Measurements from ENCODE around the gene PSMB8. TPM values are rescaled to one million over a fixed set of nuclear protein-coding genes. Genes with fewer than 3 reads are reported as not detected.

The PSMB8 gene
- total and polyA plus RNA-seq, 2 of the 8 experiments (the other 6 are each of a cell fraction or from before 2014, with no cell fraction given), result 18.4 to 43.0 TPM

DNA sequence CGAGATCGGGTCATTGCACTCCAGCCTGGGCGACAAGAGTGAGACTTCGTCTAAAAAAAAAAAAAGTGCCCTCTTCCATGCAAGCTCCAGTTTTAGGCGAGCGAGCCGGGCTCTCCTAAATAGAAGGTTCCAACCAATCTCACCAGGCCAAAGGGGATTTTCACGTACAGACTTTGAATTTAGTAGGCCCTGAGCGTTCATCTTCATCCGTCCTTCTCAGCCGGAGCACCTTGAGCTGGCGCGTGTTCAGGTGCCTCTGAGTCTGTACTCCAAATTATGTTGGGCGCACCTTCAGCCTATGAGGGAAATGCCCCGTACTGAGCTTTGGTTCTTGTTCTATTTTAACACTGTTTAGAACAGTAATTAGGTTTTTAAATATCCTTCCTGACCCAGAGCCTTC, 4.5 kb downstream of the PSMB8 start:
- Histone ChIP-seq H3K27me3 (replicated peaks in 1 of 4; ENCODE audit: control insufficient read depth in 3 of 4, extremely low read depth in 1 of 4, insufficient read depth in 3 of 4, low read length in 3 of 4) (peaks cover 0 to 11% (median 10%) of the 10 kb centered on the region in 4 experiments; a peak in 4 of 7 replicates), H3K56ac (replicated peaks; ENCODE audit: insufficient read length, low read depth, low read length) (no peak overlapping the region), H3K4me2 (ENCODE audit: insufficient read depth in 1 of 2, low read depth in 2 of 2, low read length in 2 of 2) (no peak overlapping the region), H2AFZ (ENCODE audit: low read length) (no peak overlapping the region), H3K9ac (replicated peaks in 1 of 4; ENCODE audit: extremely low read depth in 1 of 4, low read depth in 3 of 4, low read length in 3 of 4) (no peak overlapping the region), H2BK5ac (ENCODE audit: low read depth, low read length) (no peak overlapping the region), H3K4me1 (replicated peaks in 1 of 4; ENCODE audit: control insufficient read depth in 3 of 4, insufficient read depth in 4 of 4, low read length in 3 of 4) (peaks cover 0 to 7% (median 4%) of the 10 kb centered on the region in 4 experiments; a peak in 5 of 7 replicates), H3K4me3 (ENCODE audit: extremely low read depth in 1 of 4, insufficient read depth in 2 of 4, low read depth in 3 of 4, low read length in 4 of 4) (no peak overlapping the region), H3K9me3 (ENCODE audit: insufficient read depth in 2 of 2, low read depth in 1 of 2, low read length in 1 of 2) (no peaks in the 10 kb centered on the region), H4K91ac (replicated peaks; ENCODE audit: insufficient read length, low read length) (no peak overlapping the region), H2AK5ac (ENCODE audit: low read depth, low read length) (no peak overlapping the region), H3K79me2 (ENCODE audit: control insufficient read depth in 1 of 2, insufficient read depth in 2 of 2, low read length in 2 of 2) (no peaks in the 10 kb centered on the region), H3K27ac (ENCODE audit: low read depth, low read length) (no peak overlapping the region), H3K36me3 (ENCODE audit: control insufficient read depth in 2 of 4, insufficient read depth in 4 of 4, low read length in 3 of 4) (no peaks in the 10 kb centered on the region; a peak in 2 of 8 replicates), H4K5ac (ENCODE audit: insufficient read length, low read depth, low read length) (no peak overlapping the region), H3K23me2 (ENCODE audit: low read depth, low read length) (peaks cover 12% of the 10 kb centered on the region), H3K79me1 (ENCODE audit: low read depth, low read length) (no peaks in the 10 kb centered on the region), H3K14ac (ENCODE audit: insufficient read length) (no peak overlapping the region), H2BK20ac (ENCODE audit: low read length) (no peak overlapping the region), H4K8ac (ENCODE audit: extremely low read depth, insufficient read depth, low read length) (no peak overlapping the region), H3K18ac (ENCODE audit: extremely low read depth, low read length) (no peak overlapping the region), H3K23ac (ENCODE audit: insufficient read length) (no peak overlapping the region), H2BK15ac (ENCODE audit: low read length) (no peak overlapping the region), H2BK12ac (ENCODE audit: low read depth, low read length) (no peak overlapping the region), H2BK120ac (replicated peaks; ENCODE audit: low read depth, low read length) (no peak overlapping the region), H4K20me1 (replicated peaks in 1 of 2; ENCODE audit: control insufficient read depth in 1 of 2, insufficient read depth in 2 of 2, low read length in 2 of 2) (peaks cover 0 to 1% of the 10 kb centered on the region in 2 experiments), H3K4ac (replicated peaks; ENCODE audit: insufficient read length, low read depth, low read length) (no peak overlapping the region)
- DNase-seq (ENCODE audit: low read depth in 1 of 2, low spot score in 2 of 2), result no peak
- ChIA-PET CTCF (ENCODE audit: partially characterized antibody) (interaction anchor here (0.6 to 11.2 kb wide), 25 partner anchors 8 to 1975 kb away, joined by 3 to 402 read pairs (median 5); partner anchors contain the start of genes BRD2, HLA-DMA, HLA-DMB and HLA-DQB2), POLR2A (ENCODE audit: partially characterized antibody) (interaction anchor here (1.3 to 3.0 kb wide), 5 partner anchors 12 to 132 kb away, joined by 4 to 26 read pairs (median 6); partner anchors contain the start of genes PSMB9 and TAP1)
- FAIRE-seq, result no peak
- TF ChIP-seq TAF1 (IDR thresholded peaks at IDR 0.05; ENCODE audit: low read depth, low read length), result no peak
- no peak for TF ChIP-seq CHD1 (IDR thresholded peaks at IDR 0.05; ENCODE audit: low read depth, low read length)
- TF ChIP-seq HDAC2 (IDR thresholded peaks at IDR 0.05; ENCODE audit: borderline replicate concordance in 1 of 2, low read depth in 2 of 2, low read length in 2 of 2), result no peak
- TF ChIP-seq SAP30 (IDR thresholded peaks at IDR 0.05; ENCODE audit: insufficient read depth, insufficient replicate concordance, low read length), result no peak
- no peak for TF ChIP-seq SIX5 (IDR thresholded peaks at IDR 0.05; ENCODE audit: low read depth, low read length)
- TF ChIP-seq TCF12 (IDR thresholded peaks at IDR 0.05; ENCODE audit: low read depth, low read length), result no peak
- no peak for TF ChIP-seq RBBP5 (IDR thresholded peaks at IDR 0.05; ENCODE audit: borderline replicate concordance, low read depth, low read length)
- no peak for TF ChIP-seq EGR1 (IDR thresholded peaks at IDR 0.05; ENCODE audit: borderline replicate concordance, low read depth, low read length)
- TF ChIP-seq YY1 (IDR thresholded peaks at IDR 0.05; ENCODE audit: low read depth, low read length), result no peak
- TF ChIP-seq ASH2L (IDR thresholded peaks at IDR 0.05; ENCODE audit: low read length), result no peak
- no peak for TF ChIP-seq MAFK (IDR thresholded peaks at IDR 0.05; ENCODE audit: low read depth, low read length)
- TF ChIP-seq JUN (IDR thresholded peaks at IDR 0.05; ENCODE audit: low read depth, low read length), result no peak
- no peak for TF ChIP-seq BRCA1 (IDR thresholded peaks at IDR 0.05; ENCODE audit: low read depth, low read length)
- 92% methylated on average over 15 of the region's 15 CpGs; no CpG with 5 or more reads in 1 of the 2 experiments for WGBS, 2 experiments (ENCODE audit: extremely low coverage in 1 of 2, insufficient coverage in 1 of 2, insufficient read length in 1 of 2, insufficient replicate concordance in 2 of 2, low coverage in 1 of 2, low lambda C conversion rate in 2 of 2, missing lambda C conversion rate in 1 of 2)
